Sigmoid colon (tissue), 4 donors: Measurements from ENCODE around the gene ZNF277.
"Not testable (repeated sequence)": the region's sequence is repeated elsewhere in the genome, so short reads cannot be mapped to it uniquely, and the experiment has no call there.

ENCODE experiments used
- CTCF ChIP-seq, 4 experiments: fragments of 450-650 bp in 3 of 4; fragments of 200-600 bp in 1 of 4; IDR thresholded peaks; one replicate each; pipeline ENCODE4 v1.5.1; 2016 to 2019; ENCODE audit warnings: antibody characterized with exemption in 4 of 4, mild to moderate bottlenecking in 3 of 4, moderate library complexity in 2 of 4
- EP300 ChIP-seq, 4 donors: sonication (generic); formaldehyde crosslinking; IDR thresholded peaks; one replicate each; pipeline ENCODE4 v1.6.1; 2017; ENCODE audit warnings: antibody characterized with exemption in 4 of 4

GRCh38 chr7:112391079-112391821 is 184.8 kb downstream of the ZNF277 start:
- not testable (repeated sequence) for TF ChIP-seq CTCF, EP300 (IDR thresholded peaks at IDR 0.05)
